H1 (cell line): ENCODE results near the gene CAMKMT. TPM values are rescaled to one million over a fixed set of nuclear protein-coding genes. Genes with fewer than 3 reads are reported as not detected.

Source experiments
- CTCF ChIA-PET: fragments of 300-600 bp; sonication (Branson Sonifier 250); formaldehyde crosslinking; loops from one replicate; lab custom pipeline; 2021; ENCODE audit not compliant: partially characterized antibody; lab: Charles Lee
- POLR2A ChIA-PET: fragments of 300-600 bp; sonication (Branson Sonifier 250); formaldehyde crosslinking; loops from one replicate; lab custom pipeline; 2021; ENCODE audit warnings: inconsistent platforms; ENCODE audit not compliant: partially characterized antibody; lab: Charles Lee
- DNase-seq, 2 experiments: peaks; one replicate each; pipeline versions ENCODE4 v3.0.0 to v3.0.0-alpha.2; 2010 to 2022; ENCODE audit warnings: low spot score in 2 of 2, low read depth in 1 of 2, mixed read lengths in 1 of 2
- FAIRE-seq: peaks from 2 replicates; lab custom pipeline; 2011; peaks lifted over from hg19 to GRCh38; lab: Jason Lieb, UNC
- H2AFZ ChIP-seq: 2 replicates; pipeline ENCODE4 v1.8.1; 2012; ENCODE audit warnings: low read length, inconsistent platforms
- H2AK5ac ChIP-seq: 2 replicates; pipeline ENCODE4 v1.6.1; 2013; ENCODE audit warnings: low read depth, low read length
- H2BK120ac ChIP-seq: replicated peaks from 2 replicates; pipeline ENCODE3; 2013; ENCODE audit warnings: low read depth, low read length, inconsistent platforms
- H2BK12ac ChIP-seq: 2 replicates; pipeline ENCODE4 v1.6.1; 2013; ENCODE audit warnings: low read depth, low read length
- H2BK15ac ChIP-seq: 2 replicates; pipeline ENCODE4 v1.6.1; 2013; ENCODE audit warnings: low read length
- H2BK20ac ChIP-seq: 2 replicates; pipeline ENCODE4 v1.6.1; 2013; ENCODE audit warnings: low read length
- H2BK5ac ChIP-seq: 2 replicates; pipeline ENCODE4 v1.6.1; 2013; ENCODE audit warnings: low read depth, low read length
- H3K14ac ChIP-seq: 2 replicates; pipeline ENCODE4 v1.6.1; 2013; ENCODE audit warnings: inconsistent platforms; ENCODE audit not compliant: insufficient read length
- H3K18ac ChIP-seq: 2 replicates; pipeline ENCODE4 v1.6.1; 2013; ENCODE audit warnings: low read length; ENCODE audit errors: extremely low read depth
- H3K23ac ChIP-seq: 2 replicates; pipeline ENCODE4 v1.6.1; 2013; ENCODE audit warnings: inconsistent platforms; ENCODE audit not compliant: insufficient read length
- H3K23me2 ChIP-seq: 2 replicates; pipeline ENCODE4 v1.6.1; 2013; ENCODE audit warnings: low read depth, low read length
- H3K27ac ChIP-seq: 2 replicates; pipeline ENCODE4 v1.6.1; 2011; ENCODE audit warnings: low read depth, low read length, inconsistent platforms
- H3K27me3 ChIP-seq, 4 experiments: replicated peaks in 1 of 4; 1 replicate in 1 of 4; 2 replicates in 3 of 4; pipeline versions ENCODE4 v1.6.1 to v1.8.1; 2011 to 2013; ENCODE audit warnings: low read length in 3 of 4, mild to moderate bottlenecking in 3 of 4, inconsistent platforms in 2 of 4, mixed read lengths in 2 of 4, moderate library complexity in 1 of 4; ENCODE audit not compliant: control insufficient read depth in 3 of 4, insufficient read depth in 3 of 4; ENCODE audit errors: extremely low read depth in 1 of 4
- H3K36me3 ChIP-seq, 4 experiments: 2 replicates each; pipeline versions ENCODE4 v1.6.1 to v1.8.1; 2011 to 2013; ENCODE audit warnings: mild to moderate bottlenecking in 4 of 4, low read length in 3 of 4, moderate library complexity in 2 of 4, control low read depth in 1 of 4, inconsistent platforms in 1 of 4; ENCODE audit not compliant: insufficient read depth in 4 of 4, control insufficient read depth in 2 of 4
- H3K4ac ChIP-seq: replicated peaks from 2 replicates; pipeline ENCODE3; 2013; ENCODE audit warnings: low read length, low read depth, mixed read lengths, inconsistent platforms; ENCODE audit not compliant: insufficient read length
- H3K4me1 ChIP-seq, 4 experiments: replicated peaks in 1 of 4; 1 replicate in 1 of 4; 2 replicates in 3 of 4; pipeline versions ENCODE4 v1.6.1 to v1.8.1; 2011 to 2013; ENCODE audit warnings: low read length in 3 of 4, inconsistent platforms in 2 of 4, mixed read lengths in 1 of 4; ENCODE audit not compliant: insufficient read depth in 4 of 4, control insufficient read depth in 3 of 4
- H3K4me2 ChIP-seq, 2 experiments: 2 replicates each; pipeline versions ENCODE4 v1.6.1 to v1.8.1; 2011 to 2013; ENCODE audit warnings: low read depth in 2 of 2, low read length in 2 of 2, control low read depth in 1 of 2, inconsistent platforms in 1 of 2, mild to moderate bottlenecking in 1 of 2; ENCODE audit not compliant: insufficient read depth in 1 of 2
- H3K4me3 ChIP-seq, 4 experiments: fragments of 200-600, 300-600 bp in 1 of 4; sonication (generic), shearing (Covaris generic), sonication (Bioruptor Twin) in 1 of 4; 2 replicates each; pipeline versions ENCODE4 v1.5.1 to v1.8.1; 2011 to 2016; ENCODE audit warnings: low read length in 4 of 4, low read depth in 3 of 4, control low read depth in 2 of 4, inconsistent platforms in 2 of 4, mild to moderate bottlenecking in 2 of 4, mixed read lengths in 1 of 4, moderate library complexity in 1 of 4; ENCODE audit not compliant: insufficient read depth in 2 of 4; ENCODE audit errors: extremely low read depth in 1 of 4
- H3K56ac ChIP-seq: replicated peaks from 2 replicates; pipeline ENCODE3; 2013; ENCODE audit warnings: low read depth, mild to moderate bottlenecking, mixed read lengths, low read length, inconsistent platforms; ENCODE audit not compliant: insufficient read length
- H3K79me1 ChIP-seq: 2 replicates; pipeline ENCODE4 v1.6.1; 2013; ENCODE audit warnings: low read depth, low read length, control low read depth
- H3K79me2 ChIP-seq, 2 experiments: 2 replicates each; pipeline versions ENCODE4 v1.6.1 to v1.8.1; 2012 to 2013; ENCODE audit warnings: low read length in 2 of 2, mild to moderate bottlenecking in 2 of 2, inconsistent platforms in 1 of 2; ENCODE audit not compliant: insufficient read depth in 2 of 2, control insufficient read depth in 1 of 2
- H3K9ac ChIP-seq, 4 experiments: replicated peaks in 1 of 4; 1 replicate in 1 of 4; 2 replicates in 3 of 4; pipeline versions ENCODE4 v1.6.1 to v1.8.1; 2011 to 2013; ENCODE audit warnings: low read depth in 3 of 4, low read length in 3 of 4, control low read depth in 2 of 4, mild to moderate bottlenecking in 2 of 4, moderate library complexity in 2 of 4, inconsistent platforms in 1 of 4; ENCODE audit errors: extremely low read depth in 1 of 4
- H3K9me3 ChIP-seq, 2 experiments: 2 replicates each; pipeline versions ENCODE4 v1.6.1 to v1.8.1; 2012 to 2013; ENCODE audit warnings: mild to moderate bottlenecking in 2 of 2, moderate library complexity in 2 of 2, control low read depth in 1 of 2, inconsistent platforms in 1 of 2, low read depth in 1 of 2, low read length in 1 of 2, mixed read lengths in 1 of 2; ENCODE audit not compliant: insufficient read depth in 2 of 2
- H4K20me1 ChIP-seq, 2 experiments: replicated peaks in 1 of 2; 2 replicates each; pipeline versions ENCODE3 to v1.8.1; 2011 to 2013; ENCODE audit warnings: inconsistent platforms in 2 of 2, low read length in 2 of 2, mild to moderate bottlenecking in 1 of 2; ENCODE audit not compliant: insufficient read depth in 2 of 2, control insufficient read depth in 1 of 2
- H4K5ac ChIP-seq: 2 replicates; pipeline ENCODE4 v1.6.1; 2013; ENCODE audit warnings: low read length, low read depth, mixed read lengths, inconsistent platforms; ENCODE audit not compliant: insufficient read length
- H4K8ac ChIP-seq: 2 replicates; pipeline ENCODE4 v1.8.0; 2013; ENCODE audit warnings: mild to moderate bottlenecking, moderate library complexity, low read length, inconsistent platforms; ENCODE audit not compliant: insufficient read depth; ENCODE audit errors: extremely low read depth
- H4K91ac ChIP-seq: replicated peaks from 2 replicates; pipeline ENCODE3; 2013; ENCODE audit warnings: low read length, mixed read lengths, inconsistent platforms; ENCODE audit not compliant: insufficient read length
- ASH2L ChIP-seq: fragments of 200-600, 300-600 bp; sonication (generic); IDR thresholded peaks from one replicate; pipeline ENCODE4 v1.7.1; 2017; ENCODE audit warnings: low read length
- BCL11A ChIP-seq, 2 experiments: IDR thresholded peaks; one replicate each; pipeline ENCODE4 v1.6.1; 2011; ENCODE audit warnings: low read depth in 2 of 2, low read length in 2 of 2, mild to moderate bottlenecking in 2 of 2
- CHD1 ChIP-seq: IDR thresholded peaks from 2 replicates; pipeline ENCODE4 v1.6.1; 2012; ENCODE audit warnings: low read depth, low read length, improper control_type of control experiment
- CTBP2 ChIP-seq: IDR thresholded peaks from 2 replicates; pipeline ENCODE4 v1.7.0; 2011; ENCODE audit warnings: borderline replicate concordance, mild to moderate bottlenecking, moderate library complexity, mixed read lengths, low read length; ENCODE audit not compliant: insufficient read depth, insufficient read length
- EZH2 ChIP-seq: fragments of 200-600 bp; sonication (generic); IDR thresholded peaks from 2 replicates; pipeline ENCODE4 v1.7.1; 2012; ENCODE audit warnings: low read depth, mild to moderate bottlenecking, moderate library complexity, low read length, inconsistent platforms; ENCODE audit not compliant: severe bottlenecking
- GTF2F1 ChIP-seq: IDR thresholded peaks from 2 replicates; pipeline ENCODE4 v1.6.1; 2012; ENCODE audit warnings: low read depth, low read length, improper control_type of control experiment, borderline replicate concordance
- PHF8 ChIP-seq: fragments of 200-600 bp; sonication (generic); conservative IDR thresholded peaks from 2 replicates; pipeline ENCODE4 v1.7.1; 2012; ENCODE audit warnings: low read depth, mild to moderate bottlenecking, inconsistent platforms, low read length, moderate library complexity
- POLR2A ChIP-seq, 2 experiments: IDR thresholded peaks; 1 replicate in 1 of 2; 2 replicates in 1 of 2; pipeline ENCODE4 v1.6.1; 2011; ENCODE audit warnings: low read depth in 2 of 2, low read length in 2 of 2, mild to moderate bottlenecking in 2 of 2; ENCODE audit errors: control extremely low read depth in 1 of 2
- RAD21 ChIP-seq, 2 experiments: IDR thresholded peaks in 1 of 2; conservative IDR thresholded peaks in 1 of 2; 2 replicates each; pipeline ENCODE4 v1.6.1; 2011; ENCODE audit warnings: low read depth in 2 of 2, low read length in 2 of 2, improper control_type of control experiment in 1 of 2, inconsistent platforms in 1 of 2, mild to moderate bottlenecking in 1 of 2, moderate library complexity in 1 of 2
- RFX5 ChIP-seq: IDR thresholded peaks from 2 replicates; pipeline ENCODE4 v1.6.1; 2011; ENCODE audit warnings: low read depth, low read length, improper control_type of control experiment, borderline replicate concordance
- USF2 ChIP-seq: IDR thresholded peaks from 2 replicates; pipeline ENCODE4 v1.6.1; 2011; ENCODE audit warnings: low read length, improper control_type of control experiment
- WGBS, 2 experiments: shearing (Covaris generic) in 1 of 2; methylation state at CpG; one replicate each; pipeline versions ENCODE4 v1.1.6 to v1.1.7; 2013 to 2015; ENCODE audit warnings: low lambda C conversion rate in 2 of 2, mixed read lengths in 2 of 2, inconsistent platforms in 1 of 2, low coverage in 1 of 2, missing lambda C conversion rate in 1 of 2; ENCODE audit not compliant: insufficient replicate concordance in 2 of 2, insufficient coverage in 1 of 2, insufficient read length in 1 of 2; ENCODE audit errors: extremely low coverage in 1 of 2, missing lambda C conversion rate in 1 of 2; 5-methylcytosine and 5-hydroxymethylcytosine counted together
- polyA plus RNA-seq, 7 experiments: library from polyadenylated mRNA; depleted of rRNA in 3 of 7; stranded (reverse) in 5 of 7; unstranded in 2 of 7; fragments of >200 nt in 5 of 7; fragments of 200-250 nt in 2 of 7; gene quantifications; 1 replicate in 5 of 7; 2 replicates in 1 of 7; 4 replicates in 1 of 7; pipeline versions ENCODE4 v1.2.1 to v1.2.3, GENCODE V29; 2011 to 2013; ENCODE audit warnings: missing spikeins in 2 of 7, mixed read lengths in 2 of 7
- total RNA-seq: library from RNA; stranded (reverse); fragmentation: NEBNext Ultra II Directional; extraction: Animal tissue kit (Norgen Biotek cat#: 25700); gene quantifications from 2 replicates; pipeline ENCODE4 v1.2.1, GENCODE V29; 2021

Gene CAMKMT
- total and polyA plus RNA-seq, 2 of the 8 experiments (the other 6 are each of a cell fraction or from before 2014, with no cell fraction given) = 14.7 to 22.4 TPM

GRCh38 chr2:44650796-44651195, 289.0 kb downstream of the CAMKMT start:
- no peak overlapping the region for H2BK20ac ChIP-seq
- H4K20me1 ChIP-seq = no peaks in the 10 kb centered on the region
- no peaks in the 10 kb centered on the region for H3K79me1 ChIP-seq
- H4K5ac ChIP-seq = no peak overlapping the region
- H3K9me3 ChIP-seq = no peaks in the 10 kb centered on the region
- no peak overlapping the region for H3K4me3 ChIP-seq
- no peak overlapping the region for H3K4ac ChIP-seq
- no peak overlapping the region for H2BK5ac ChIP-seq
- no peak for FAIRE-seq
- H3K23me2 ChIP-seq = no peaks in the 10 kb centered on the region
- CTCF ChIA-PET = interaction anchor here (1.4 kb wide), 1 partner anchor 17 kb away, joined by 4 read pairs; no protein-coding TSS in a partner anchor
- no peaks in the 10 kb centered on the region for H3K27me3 ChIP-seq
- H2BK15ac ChIP-seq = no peak overlapping the region
- H2BK120ac ChIP-seq = no peak overlapping the region
- H2AK5ac ChIP-seq = no peak overlapping the region
- H3K23ac ChIP-seq = no peak overlapping the region
- DNase-seq = no peak
- H3K56ac ChIP-seq = no peak overlapping the region
- H3K18ac ChIP-seq = no peak overlapping the region
- H2AFZ ChIP-seq = no peak overlapping the region
- WGBS, 2 experiments = 94% methylated on average over 1 of the region's 1 CpG; no CpG with 5 or more reads in 1 of the 2 experiments
- no peak overlapping the region for H4K8ac ChIP-seq
- H3K14ac ChIP-seq = no peak overlapping the region
- peaks cover 0 to 12% (median 7%) of the 10 kb centered on the region in 4 experiments; a peak in 4 of 7 replicates for H3K4me1 ChIP-seq
- POLR2A ChIA-PET = no interaction called here
- H3K79me2 ChIP-seq = no peaks in the 10 kb centered on the region
- H3K9ac ChIP-seq = no peak overlapping the region
- no peaks in the 10 kb centered on the region for H3K36me3 ChIP-seq
- no peak overlapping the region for H3K4me2 ChIP-seq
- H3K27ac ChIP-seq = no peak overlapping the region
- H2BK12ac ChIP-seq = no peak overlapping the region
- no peak overlapping the region for H4K91ac ChIP-seq
- TF ChIP-seq CTBP2 = no peak
- TF ChIP-seq ASH2L = no peak
- TF ChIP-seq EZH2 = no peak
- TF ChIP-seq BCL11A (IDR thresholded peaks at IDR 0.05; ENCODE audit: low read depth in 2 of 2, low read length in 2 of 2) = no peak
- TF ChIP-seq POLR2A (IDR thresholded peaks at IDR 0.05; ENCODE audit: control extremely low read depth in 1 of 2, low read depth in 2 of 2, low read length in 2 of 2) = no peak
- TF ChIP-seq PHF8 = no peak
- TF ChIP-seq RFX5 = no peak
- no peak for TF ChIP-seq CHD1
- TF ChIP-seq RAD21 (IDR thresholded peaks at IDR 0.05 in 1 of 2, conservative IDR thresholded peaks at IDR 0.05 in 1 of 2; ENCODE audit: low read depth in 2 of 2, low read length in 2 of 2) = no peak
- TF ChIP-seq GTF2F1 = no peak
- TF ChIP-seq USF2 = no peak
